NCI-H524 (cell line): ENCODE measurements around the gene RYR3.

Experiments
- DNase-seq, 2 experiments: peaks; one replicate each; lab custom pipeline; 2025; lab: John Stamatoyannopoulos, UW

RYR3 gene

DNA sequence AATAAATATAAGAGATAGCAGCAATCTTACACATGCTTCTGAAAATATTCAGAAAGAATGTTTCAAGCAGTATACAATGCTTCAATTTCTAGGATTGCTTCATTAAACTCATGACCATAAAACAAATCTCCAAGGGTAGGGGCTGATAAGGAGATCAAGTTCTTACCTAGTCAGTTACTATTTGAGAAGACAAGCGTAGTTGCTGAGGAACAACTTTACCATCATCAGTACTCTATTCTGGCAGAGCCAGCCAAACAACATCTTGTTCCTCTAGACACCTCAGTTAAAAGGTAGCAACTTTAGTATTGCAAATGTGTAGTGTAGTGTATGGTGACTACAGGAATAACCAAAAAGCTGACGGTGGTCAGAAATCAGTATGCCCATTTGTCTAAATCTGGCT lies 572.2 kb downstream of the RYR3 start:
- no peak for DNase-seq

GRCh38 chr15:33888176-33888575 lies 577.4 kb downstream of the RYR3 start:
- peak in 1 of 2 experiments; percentile 8 for DNase-seq

DNA sequence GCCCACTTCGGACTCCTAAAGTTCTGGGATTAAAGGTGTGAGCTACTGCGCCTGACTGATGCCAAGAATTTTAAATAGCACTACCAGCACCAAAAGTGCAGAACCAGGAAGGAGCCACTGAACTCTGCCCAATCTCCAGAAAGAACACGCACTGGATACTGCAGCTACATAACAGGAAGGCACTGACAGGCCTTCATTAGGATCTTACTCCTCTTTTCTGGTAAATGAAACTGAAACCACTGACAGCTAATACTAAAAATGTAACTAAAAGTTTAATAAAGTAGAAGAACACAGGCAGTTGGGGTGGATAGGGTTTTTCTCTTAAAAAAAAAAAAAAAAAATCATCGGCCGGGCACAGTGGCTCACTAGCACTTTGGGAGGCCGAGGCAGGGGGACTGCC lies 583.4 kb downstream of the RYR3 start:
- DNase-seq = no peak

DNA sequence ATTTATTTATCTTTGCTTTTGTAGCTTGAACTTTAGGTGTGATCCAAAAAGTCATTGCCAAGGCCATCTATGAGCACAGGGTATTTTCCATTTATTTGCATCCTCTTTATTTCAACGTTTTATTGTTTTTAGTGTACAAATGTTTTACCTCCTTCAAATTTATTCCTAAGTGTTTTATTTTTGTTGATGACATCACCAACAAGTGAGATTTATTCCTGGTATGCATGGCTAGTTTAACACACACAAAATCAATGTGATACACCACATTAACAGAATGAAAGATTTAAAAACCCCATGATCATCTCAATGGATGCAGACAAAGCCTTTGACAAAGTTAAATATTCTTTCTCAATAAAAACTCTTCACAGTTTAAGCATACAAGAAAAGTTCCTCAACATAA lies 591.3 kb downstream of the RYR3 start:
- DNase-seq = no peak

DNA sequence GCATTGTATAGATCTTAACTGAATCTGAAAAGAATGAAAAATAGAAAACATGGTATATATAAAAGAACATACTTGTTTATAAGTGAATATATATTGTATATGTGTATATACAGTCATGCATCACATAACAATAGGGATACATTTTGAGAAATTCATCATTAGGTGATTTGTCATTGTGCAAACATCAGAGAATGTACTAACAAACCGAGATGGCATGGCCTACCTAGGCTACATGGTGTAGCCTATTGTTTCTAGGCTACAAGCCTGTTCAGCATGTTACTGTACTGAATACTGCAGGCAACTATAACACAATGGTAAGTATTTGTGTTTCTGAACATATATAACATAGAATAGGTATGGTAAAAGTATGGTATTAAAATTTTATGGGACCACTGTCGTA lies 592.9 kb downstream of the RYR3 start:
- no peak for DNase-seq

DNA sequence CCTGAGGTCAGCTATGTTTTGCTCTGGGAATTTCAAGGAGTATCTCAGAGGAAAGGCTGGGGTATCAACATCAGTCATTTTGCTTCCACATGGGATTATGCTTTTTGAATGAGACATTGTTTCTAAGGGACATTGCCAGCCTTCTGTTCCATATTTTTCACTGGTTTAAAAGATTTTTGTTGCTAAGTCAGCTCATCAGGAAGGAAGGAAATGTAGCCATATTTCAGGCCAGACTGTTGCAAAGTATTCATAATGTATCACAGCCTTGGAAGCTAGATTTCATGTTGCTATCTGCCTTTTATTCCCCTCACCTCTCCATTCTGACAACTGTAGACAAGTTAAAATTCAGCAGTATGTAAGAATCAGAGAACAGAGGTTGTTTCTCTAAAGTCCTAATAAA lies 596.6 kb downstream of the RYR3 start:
- DNase-seq = no peak

DNA sequence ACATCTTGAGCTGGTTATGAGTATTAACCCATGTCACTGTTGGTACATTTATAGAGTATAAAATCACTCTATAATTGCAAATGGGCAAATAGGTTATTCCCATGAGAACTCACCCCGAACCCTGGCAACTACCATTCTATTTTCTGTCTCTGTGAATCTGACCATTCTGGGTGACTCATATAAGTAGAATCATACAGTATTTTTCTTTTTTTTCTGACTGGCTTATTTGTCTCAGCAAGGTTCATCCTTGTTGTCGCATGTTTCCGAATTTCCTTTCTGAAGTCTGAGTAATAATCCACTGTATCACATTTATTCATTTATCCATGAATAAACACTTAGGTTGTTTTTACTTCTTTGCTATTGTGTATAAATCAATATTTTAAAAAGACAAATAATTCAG lies 597.6 kb downstream of the RYR3 start:
- DNase-seq = no peak

DNA sequence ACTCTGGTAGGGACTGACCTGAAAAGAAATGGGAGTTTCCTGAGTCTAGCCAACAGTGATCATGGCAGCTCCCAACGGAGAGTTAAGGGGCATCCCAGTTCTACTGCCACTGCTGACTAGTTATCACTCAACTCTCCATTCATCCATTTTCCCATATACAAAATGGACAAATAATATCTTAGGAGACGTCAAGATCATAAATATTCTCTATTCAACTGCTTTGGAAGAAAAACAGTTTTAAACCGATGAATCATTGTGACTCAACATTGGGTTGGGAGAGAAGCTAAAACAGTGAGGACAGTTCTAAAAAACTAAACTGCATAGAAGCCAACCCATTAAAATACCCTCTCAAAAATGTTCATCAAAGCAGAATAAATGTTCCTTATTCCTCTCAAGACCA lies 600.0 kb downstream of the RYR3 start:
- DNase-seq = no peak

GRCh38 chr15:33912326-33912725 lies 601.6 kb downstream of the RYR3 start:
- peak; percentile 34 to 71 for DNase-seq

GRCh38 chr15:33913459-33913858 lies 602.7 kb downstream of the RYR3 start:
- DNase-seq = no peak
